Heart left ventricle (tissue), 13 donors: ENCODE results near the gene BRD9.

Source experiments
- CTCF ChIP-seq, 12 donors: fragments of 200-600 bp; sonication (generic) in 4 of 12; IDR thresholded peaks; one replicate each; pipeline versions ENCODE4 v1.5.0 to v1.8.0; 2018 to 2022; ENCODE audit warnings: antibody characterized with exemption in 12 of 12, mild to moderate bottlenecking in 5 of 12
- POLR2A ChIP-seq, 2 donors: fragments of 450-650 bp; IDR thresholded peaks; one replicate each; pipeline ENCODE4 v1.6.1; 2017; ENCODE audit warnings: antibody characterized with exemption in 2 of 2, mild to moderate bottlenecking in 2 of 2, moderate library complexity in 2 of 2
- donor health status: ischemic (EF 13 %, LVEDD 7.1; RV severe dilation, severe dysfunction).
- donor health status: DM: no; HTN: yes; CAD: no.
- donor health status: DM: no; HTN: no; CAD: no.
- donor health status: ischemic (EF 25% LVEDD 6.9; RV normal size, moderate dysfunction).
- donor health status: ischemic (EF 25% LVEDD 5.7; RV mildly dilated, moderate dysfunction).
- donor health status: ischemic (EF 35%, LVEDD 5.7; RV mildly dilated, moderate dysfunction).
- donor health status: nonischemic (EF 11% LVEDD 7.7; RV severe dilation, severe dysfunction).
- donor health status: DM: yes; HTN: yes; CAD: no.
- donor health status: PGD.
- donor health status: ischemic (EF 29% LVEDD 5.4; RV normal size, mild dysfunction).
- donor health status: nonischemic (EF 23%, LVEDD 6.1; RV moderate dilation, normal function).

- TF ChIP-seq CTCF (IDR thresholded peaks at IDR 0.05) (no peak), POLR2A (IDR thresholded peaks at IDR 0.05) (no peak)
Observed at GRCh38 chr5:937151-937924, 44.7 kb upstream of the BRD9 start.
